Neural progenitor cell (in vitro differentiated cells): ENCODE measurements around the gene POM121C. TPM values are rescaled to one million over a fixed set of nuclear protein-coding genes. Genes with fewer than 3 reads are reported as not detected.
"Not testable (repeated sequence)": the region's sequence is repeated elsewhere in the genome, so short reads cannot be mapped to it uniquely, and the experiment has no call there.

ENCODE experiments used
- DNase-seq: peaks from one replicate; pipeline ENCODE4 v3.0.0-alpha.2; 2016; ENCODE audit warnings: low spot score
- H2AFZ ChIP-seq: fragments of 200-600 bp; sonication (generic); replicated peaks from 2 replicates; pipeline ENCODE4 v1.6.1; 2016; ENCODE audit warnings: antibody characterized with exemption
- H3F3A ChIP-seq: fragments of 200-600 bp; sonication (generic); 2 replicates; pipeline ENCODE4 v1.6.1; 2016; ENCODE audit warnings: antibody characterized with exemption, low read depth
- H3K27ac ChIP-seq: fragments of 200-600 bp; sonication (generic); 2 replicates; pipeline ENCODE4 v1.5.1; 2016; ENCODE audit warnings: mild to moderate bottlenecking
- H3K27me3 ChIP-seq: fragments of 200-600 bp; sonication (generic); 2 replicates; pipeline ENCODE4 v1.6.1; 2016; ENCODE audit warnings: mild to moderate bottlenecking, moderate library complexity
- H3K36me3 ChIP-seq: fragments of 200-600 bp; sonication (generic); 2 replicates; pipeline ENCODE4 v1.5.1; 2016
- H3K4me1 ChIP-seq: fragments of 200-600 bp; sonication (generic); 2 replicates; pipeline ENCODE4 v1.6.1; 2016; ENCODE audit warnings: mixed run types
- H3K4me2 ChIP-seq: fragments of 200-600 bp; sonication (generic); 2 replicates; pipeline ENCODE4 v1.6.1; 2016
- H3K4me3 ChIP-seq: fragments of 200-600 bp; sonication (generic); 2 replicates; pipeline ENCODE4 v1.5.1; 2016
- H3K79me2 ChIP-seq: fragments of 200-600 bp; sonication (generic); 2 replicates; pipeline ENCODE4 v1.6.1; 2016; ENCODE audit warnings: low read depth
- H3K9ac ChIP-seq: fragments of 200-600 bp; sonication (generic); 2 replicates; pipeline ENCODE4 v1.6.1; 2016
- H3K9me3 ChIP-seq: fragments of 200-600 bp; sonication (generic); 2 replicates; pipeline ENCODE4 v1.5.1; 2016; ENCODE audit warnings: low read depth
- H4K20me1 ChIP-seq: fragments of 200-600 bp; sonication (generic); 2 replicates; pipeline ENCODE4 v1.6.1; 2016; ENCODE audit warnings: low read depth
- H3K27ac Mint-ChIP-seq: 3 replicates; pipeline ENCODE4 v1.8.0; 2021; ENCODE audit warnings: mixed read lengths
- H3K27me3 Mint-ChIP-seq: 2 replicates; pipeline ENCODE4 v1.8.0; 2022; ENCODE audit warnings: low read depth, mild to moderate bottlenecking, inconsistent platforms, moderate library complexity, mixed read lengths; ENCODE audit not compliant: insufficient read depth
- H3K36me3 Mint-ChIP-seq: 3 replicates; pipeline ENCODE4 v1.8.0; 2021; ENCODE audit warnings: mixed read lengths
- H3K4me1 Mint-ChIP-seq: 3 replicates; pipeline ENCODE4 v1.8.0; 2021; ENCODE audit warnings: mixed read lengths
- H3K4me3 Mint-ChIP-seq: 3 replicates; pipeline ENCODE4 v1.8.0; 2021; ENCODE audit warnings: mild to moderate bottlenecking, moderate library complexity, mixed read lengths
- H3K9me3 Mint-ChIP-seq: 3 replicates; pipeline ENCODE4 v1.8.0; 2020; ENCODE audit warnings: mixed read lengths
- EZH2 ChIP-seq: fragments of 200-600 bp; sonication (generic); IDR thresholded peaks from 2 replicates; pipeline ENCODE4 v1.6.1; 2017; ENCODE audit warnings: antibody characterized with exemption, mild to moderate bottlenecking, moderate library complexity
- EZH2phosphoT487 ChIP-seq: fragments of 200-600 bp; sonication (generic); IDR thresholded peaks from 2 replicates; pipeline ENCODE4 v1.6.1; 2017; ENCODE audit warnings: antibody characterized with exemption
- total RNA-seq: library from RNA; depleted of rRNA; stranded (reverse); fragments of >200 nt; gene quantifications from 2 replicates; pipeline ENCODE4 v1.2.3, GENCODE V29; 2015; ENCODE audit warnings: low replicate concordance
- TF ChIP-seq, protein P1 (sequence below): fragments of 200-600 bp; sonication (generic); IDR thresholded peaks from 2 replicates; pipeline ENCODE4 v1.5.1; 2017; ENCODE audit warnings: antibody characterized with exemption, mild to moderate bottlenecking

Gene POM121C
- total RNA-seq, 1 donor from 2014 or later: 14.1 TPM

DNA sequence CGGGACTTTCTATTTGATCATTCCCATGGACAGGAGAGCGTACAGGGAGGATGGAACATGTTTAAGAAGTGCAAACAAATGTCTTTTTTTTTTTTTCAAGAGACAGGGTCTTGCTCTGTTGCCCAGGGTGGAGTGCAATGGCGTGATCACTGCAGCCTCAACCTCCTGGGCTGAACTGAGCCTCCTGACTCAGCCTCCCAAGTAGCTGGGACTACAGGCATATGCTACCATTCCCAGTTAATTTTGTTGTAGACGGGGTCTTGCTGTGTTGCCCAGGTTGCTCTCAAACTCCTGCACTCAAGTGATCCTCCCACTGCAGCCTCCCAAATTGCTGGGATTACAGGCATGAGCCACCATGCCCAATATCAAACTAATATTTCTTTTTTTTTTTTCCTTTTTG is 46.5 kb upstream of the POM121C start:
- H3K4me1 ChIP-seq: no peaks in the 10 kb centered on the region
- peaks cover 8% of the 10 kb centered on the region for H3K4me1 Mint-ChIP-seq
- H3K27me3 Mint-ChIP-seq: peaks cover 2% of the 10 kb centered on the region
- no peak overlapping the region for H3K4me3 ChIP-seq
- H3K9ac ChIP-seq: no peak overlapping the region
- no peaks in the 10 kb centered on the region for H3K9me3 ChIP-seq
- peaks cover 22% of the 10 kb centered on the region for H3F3A ChIP-seq
- no peak for DNase-seq
- H4K20me1 ChIP-seq: no peaks in the 10 kb centered on the region
- no peak for TF ChIP-seq EZH2
- TF ChIP-seq EZH2phosphoT487: no peak
- TF ChIP-seq, protein P1, sequence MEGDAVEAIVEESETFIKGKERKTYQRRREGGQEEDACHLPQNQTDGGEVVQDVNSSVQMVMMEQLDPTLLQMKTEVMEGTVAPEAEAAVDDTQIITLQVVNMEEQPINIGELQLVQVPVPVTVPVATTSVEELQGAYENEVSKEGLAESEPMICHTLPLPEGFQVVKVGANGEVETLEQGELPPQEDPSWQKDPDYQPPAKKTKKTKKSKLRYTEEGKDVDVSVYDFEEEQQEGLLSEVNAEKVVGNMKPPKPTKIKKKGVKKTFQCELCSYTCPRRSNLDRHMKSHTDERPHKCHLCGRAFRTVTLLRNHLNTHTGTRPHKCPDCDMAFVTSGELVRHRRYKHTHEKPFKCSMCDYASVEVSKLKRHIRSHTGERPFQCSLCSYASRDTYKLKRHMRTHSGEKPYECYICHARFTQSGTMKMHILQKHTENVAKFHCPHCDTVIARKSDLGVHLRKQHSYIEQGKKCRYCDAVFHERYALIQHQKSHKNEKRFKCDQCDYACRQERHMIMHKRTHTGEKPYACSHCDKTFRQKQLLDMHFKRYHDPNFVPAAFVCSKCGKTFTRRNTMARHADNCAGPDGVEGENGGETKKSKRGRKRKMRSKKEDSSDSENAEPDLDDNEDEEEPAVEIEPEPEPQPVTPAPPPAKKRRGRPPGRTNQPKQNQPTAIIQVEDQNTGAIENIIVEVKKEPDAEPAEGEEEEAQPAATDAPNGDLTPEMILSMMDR: no peak
- no peaks in the 10 kb centered on the region for H3K27me3 ChIP-seq
- no peaks in the 10 kb centered on the region for H3K36me3 ChIP-seq
- no peak overlapping the region for H3K4me3 Mint-ChIP-seq
- no peaks in the 10 kb centered on the region for H3K9me3 Mint-ChIP-seq
- H3K79me2 ChIP-seq: peaks cover 2% of the 10 kb centered on the region
- H3K27ac Mint-ChIP-seq: no peak overlapping the region
- no peak overlapping the region for H3K27ac ChIP-seq
- no peak overlapping the region for H2AFZ ChIP-seq
- H3K4me2 ChIP-seq: no peak overlapping the region
- peaks cover 2% of the 10 kb centered on the region for H3K36me3 Mint-ChIP-seq

DNA sequence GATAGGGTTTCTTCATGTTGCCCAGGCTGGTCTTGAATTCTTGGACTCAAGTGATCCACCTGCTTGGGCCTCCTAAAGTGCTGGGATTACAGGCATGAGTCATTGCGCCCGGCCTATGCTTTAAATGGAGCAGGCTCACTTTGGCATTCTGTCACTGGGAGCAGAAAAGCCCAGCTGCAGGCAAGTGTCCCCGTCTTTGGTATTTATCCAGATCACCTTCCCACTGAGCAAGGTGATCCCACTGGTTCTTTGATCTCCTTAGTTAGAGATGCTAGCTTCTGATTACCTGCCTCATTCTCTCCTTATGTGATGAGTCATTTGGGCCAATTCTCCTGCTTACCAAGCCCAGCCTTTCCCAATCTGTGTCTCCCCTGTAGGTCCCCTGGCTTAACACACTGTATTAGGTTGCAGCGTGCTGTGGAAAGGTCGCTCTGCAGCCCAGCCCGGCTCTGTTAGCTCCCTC is 45.3 kb upstream of the POM121C start:
- no peak for TF ChIP-seq EZH2phosphoT487
- TF ChIP-seq, protein P1: no peak
- TF ChIP-seq EZH2: no peak
- H3K36me3 Mint-ChIP-seq: no peaks in the 10 kb centered on the region
- H3K9ac ChIP-seq: no peak overlapping the region
- H3K27me3 Mint-ChIP-seq: peaks cover 2% of the 10 kb centered on the region
- peak; percentile 62 for DNase-seq
- H3K4me2 ChIP-seq: no peak overlapping the region
- peaks cover 15% of the 10 kb centered on the region for H3K79me2 ChIP-seq
- peaks cover 22% of the 10 kb centered on the region for H3F3A ChIP-seq
- peak overlapping the region; percentile 50 for H3K27ac ChIP-seq
- no peak overlapping the region for H3K4me3 ChIP-seq
- peak overlapping the region; percentile 39 for H3K27ac Mint-ChIP-seq
- H3K27me3 ChIP-seq: no peaks in the 10 kb centered on the region
- no peaks in the 10 kb centered on the region for H3K36me3 ChIP-seq
- H3K9me3 Mint-ChIP-seq: no peaks in the 10 kb centered on the region
- H3K9me3 ChIP-seq: no peaks in the 10 kb centered on the region
- peaks cover 4% of the 10 kb centered on the region for H3K4me1 ChIP-seq
- H2AFZ ChIP-seq: no peak overlapping the region
- no peak overlapping the region for H3K4me3 Mint-ChIP-seq
- H3K4me1 Mint-ChIP-seq: peaks cover 17% of the 10 kb centered on the region
- H4K20me1 ChIP-seq: peaks cover 9% of the 10 kb centered on the region

DNA sequence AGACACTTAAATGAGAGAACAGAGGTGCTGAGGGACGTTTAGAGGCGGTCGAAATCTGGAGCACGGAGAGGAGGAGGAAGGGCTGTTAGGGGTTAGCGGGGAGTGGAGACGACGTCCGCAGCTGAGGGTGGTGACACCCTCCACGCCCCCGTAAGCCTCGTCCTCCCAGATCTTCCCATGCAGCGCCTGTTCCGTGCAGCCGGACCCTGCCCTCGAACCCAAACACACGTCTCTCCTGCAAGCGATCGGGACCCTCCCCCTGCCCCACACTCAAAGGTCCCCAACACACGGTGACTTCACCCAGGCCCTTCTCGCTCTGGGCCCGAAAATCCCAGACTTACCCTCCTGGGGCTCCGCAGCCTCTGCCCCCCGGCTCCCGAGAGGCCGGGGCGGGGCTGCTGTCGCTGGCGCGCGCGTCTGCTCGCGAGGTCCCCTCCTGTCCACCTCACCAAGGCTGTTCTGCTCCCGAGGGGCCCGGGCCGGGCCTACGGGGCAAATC is 41.2 kb upstream of the POM121C start:
- peak overlapping the region; percentile 97 for H3K4me3 Mint-ChIP-seq
- peaks cover 25% of the 10 kb centered on the region for H3K36me3 Mint-ChIP-seq
- not testable (repeated sequence) for H3K27me3 ChIP-seq, H3K36me3 ChIP-seq, H3K27me3 Mint-ChIP-seq, H3K9me3 ChIP-seq, H3K9me3 Mint-ChIP-seq, H3K4me1 ChIP-seq
- DNase-seq: peak; percentile 35
- H3K4me3 ChIP-seq: peak overlapping the region; percentile 87
- peak overlapping the region; percentile 95 for H3K4me2 ChIP-seq
- H3K79me2 ChIP-seq: peaks cover 45% of the 10 kb centered on the region
- H3K4me1 Mint-ChIP-seq: peaks cover 22% of the 10 kb centered on the region
- H3K9ac ChIP-seq: peak overlapping the region; percentile 91
- peak overlapping the region; percentile 87 for H3K27ac Mint-ChIP-seq
- peak overlapping the region; percentile 44 for H2AFZ ChIP-seq
- peaks cover 15% of the 10 kb centered on the region for H4K20me1 ChIP-seq
- H3F3A ChIP-seq: peaks cover 22% of the 10 kb centered on the region
- H3K27ac ChIP-seq: peak overlapping the region; percentile 49

DNA sequence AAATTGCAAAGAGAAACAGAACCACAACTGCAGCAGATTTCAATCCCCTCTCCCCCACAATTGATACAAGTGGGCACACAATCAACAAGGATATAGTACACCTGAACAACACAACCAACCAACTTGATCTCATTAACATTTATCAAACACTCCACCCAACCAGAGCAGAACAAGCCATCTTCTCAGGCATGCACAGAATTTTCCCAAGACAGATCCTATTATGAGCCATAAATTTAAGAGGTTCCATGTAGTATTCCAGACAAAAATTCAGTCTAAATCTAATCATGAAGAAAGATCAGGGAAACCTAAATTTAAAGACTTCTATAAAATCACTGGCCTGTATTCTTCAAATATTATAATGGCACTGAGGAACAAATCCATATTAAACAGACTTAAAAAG is 35.6 kb upstream of the POM121C start:
- not testable (repeated sequence) for H3K27me3 ChIP-seq, H3K9me3 ChIP-seq, H4K20me1 ChIP-seq, DNase-seq, H3K4me1 ChIP-seq, H3F3A ChIP-seq, H3K4me3 ChIP-seq, H3K9me3 Mint-ChIP-seq, H3K27me3 Mint-ChIP-seq, H3K27ac Mint-ChIP-seq, H3K4me1 Mint-ChIP-seq, H3K4me3 Mint-ChIP-seq, H3K27ac ChIP-seq, H2AFZ ChIP-seq, H3K4me2 ChIP-seq, H3K9ac ChIP-seq
- peaks cover 47% of the 10 kb centered on the region for H3K36me3 Mint-ChIP-seq
- Histone ChIP-seq H3K36me3 (peaks cover 18% of the 10 kb centered on the region), H3K79me2 (peaks cover 73% of the 10 kb centered on the region)

DNA sequence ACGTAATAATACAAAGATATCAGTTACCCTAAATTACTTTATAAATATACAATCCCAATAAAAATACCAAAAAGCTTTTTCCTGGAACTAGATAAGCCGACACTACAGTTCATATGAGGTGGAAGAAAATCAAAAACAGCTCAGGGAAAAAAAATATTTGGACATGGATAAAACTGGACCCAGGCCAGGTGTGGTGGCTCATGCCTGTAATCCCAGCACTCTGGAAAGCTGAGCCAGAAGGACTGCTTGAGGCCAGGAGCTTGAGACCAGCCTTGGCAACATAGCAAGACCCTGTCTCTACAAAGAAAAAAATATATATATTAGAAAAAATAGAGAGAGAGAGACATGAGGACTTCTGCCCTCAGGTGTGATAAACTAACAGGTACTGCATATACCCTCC is 32.7 kb upstream of the POM121C start:
- H3K27ac Mint-ChIP-seq, H3K9ac ChIP-seq, H3K27ac ChIP-seq, H4K20me1 ChIP-seq, H3K4me3 ChIP-seq, DNase-seq, H3K9me3 Mint-ChIP-seq, H3K4me2 ChIP-seq, H3K4me3 Mint-ChIP-seq, H3K9me3 ChIP-seq, H3K4me1 Mint-ChIP-seq, H3K27me3 Mint-ChIP-seq, H3K27me3 ChIP-seq, H3F3A ChIP-seq, H3K4me1 ChIP-seq, H2AFZ ChIP-seq: not testable (repeated sequence)
- H3K36me3 Mint-ChIP-seq: peaks cover 35% of the 10 kb centered on the region
- Histone ChIP-seq H3K36me3 (peaks cover 18% of the 10 kb centered on the region), H3K79me2 (peaks cover 52% of the 10 kb centered on the region)

DNA sequence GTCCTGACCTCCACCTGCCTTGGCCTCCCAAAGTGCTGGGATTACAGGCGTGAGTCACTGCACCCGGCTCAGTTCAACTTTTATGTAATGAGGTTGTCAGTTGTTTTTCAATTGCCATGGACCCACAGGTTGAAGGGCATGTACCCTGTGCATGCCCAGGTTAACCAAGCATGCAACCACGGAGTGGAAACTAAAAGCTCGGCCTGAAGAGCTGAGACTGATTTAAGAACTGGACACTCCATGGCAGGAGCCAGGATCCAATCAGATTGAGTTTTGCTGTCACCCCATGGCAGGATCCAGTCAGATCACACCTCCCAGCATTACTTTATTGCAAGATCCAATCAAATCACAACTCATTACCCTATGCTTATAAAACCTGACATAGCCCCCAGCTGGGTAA is 22.9 kb upstream of the POM121C start:
- not testable (repeated sequence) for H3K36me3 ChIP-seq, H3K9me3 Mint-ChIP-seq, H2AFZ ChIP-seq, H4K20me1 ChIP-seq, H3K27ac ChIP-seq, H3K9ac ChIP-seq, H3K27me3 Mint-ChIP-seq, H3K27me3 ChIP-seq, H3K36me3 Mint-ChIP-seq, H3K4me1 Mint-ChIP-seq, H3K4me1 ChIP-seq, H3F3A ChIP-seq, DNase-seq, H3K79me2 ChIP-seq, H3K4me2 ChIP-seq, H3K9me3 ChIP-seq, H3K27ac Mint-ChIP-seq, H3K4me3 Mint-ChIP-seq, H3K4me3 ChIP-seq

DNA sequence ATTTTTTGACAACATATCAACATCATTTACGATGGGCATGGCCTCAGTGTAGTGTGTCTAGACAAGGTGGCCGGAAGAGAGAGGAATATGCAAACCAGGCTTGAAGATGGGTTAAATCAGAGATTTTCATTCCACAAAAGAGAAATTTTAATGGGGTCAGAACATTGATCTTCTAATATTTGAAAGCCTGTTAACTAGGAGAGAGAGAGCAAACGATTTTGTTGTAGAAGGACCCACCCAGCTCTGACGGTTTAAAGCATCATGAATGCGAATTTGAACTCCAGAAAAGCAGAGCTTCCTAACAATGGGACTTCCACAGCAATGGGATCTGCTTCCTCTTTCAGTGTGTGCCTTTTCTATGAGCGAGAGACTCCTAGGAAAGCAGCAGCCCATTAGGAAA is 5.9 kb upstream of the POM121C start, which contains the start of gene SPDYE5:
Gene SPDYE5, plus strand, starts transcription at position 301 of the 400 bp plus-strand sequence. CDS start 1,728 bp downstream, outside the sequence.
- not testable (repeated sequence) for H4K20me1 ChIP-seq, H3K36me3 Mint-ChIP-seq, H3K4me2 ChIP-seq, H2AFZ ChIP-seq, H3K9me3 ChIP-seq, H3F3A ChIP-seq, H3K27ac ChIP-seq, H3K9ac ChIP-seq, H3K9me3 Mint-ChIP-seq, H3K4me1 Mint-ChIP-seq, H3K4me3 ChIP-seq, H3K27me3 ChIP-seq, H3K4me1 ChIP-seq, DNase-seq, H3K27ac Mint-ChIP-seq, H3K4me3 Mint-ChIP-seq, H3K36me3 ChIP-seq, H3K27me3 Mint-ChIP-seq, H3K79me2 ChIP-seq
